HL-60 (cell line): ENCODE data around the gene PHACTR3.

Experiments used
- CTCF ChIP-seq: IDR thresholded peaks from one replicate; pipeline ENCODE4 v1.5.1; 2011; ENCODE audit warnings: low read length, control low read depth, inconsistent platforms; ENCODE audit not compliant: insufficient read depth
- POLR2AphosphoS5 ChIP-seq: IDR thresholded peaks from 2 replicates; pipeline ENCODE4 v1.6.1; 2012; ENCODE audit warnings: low read depth

DNA sequence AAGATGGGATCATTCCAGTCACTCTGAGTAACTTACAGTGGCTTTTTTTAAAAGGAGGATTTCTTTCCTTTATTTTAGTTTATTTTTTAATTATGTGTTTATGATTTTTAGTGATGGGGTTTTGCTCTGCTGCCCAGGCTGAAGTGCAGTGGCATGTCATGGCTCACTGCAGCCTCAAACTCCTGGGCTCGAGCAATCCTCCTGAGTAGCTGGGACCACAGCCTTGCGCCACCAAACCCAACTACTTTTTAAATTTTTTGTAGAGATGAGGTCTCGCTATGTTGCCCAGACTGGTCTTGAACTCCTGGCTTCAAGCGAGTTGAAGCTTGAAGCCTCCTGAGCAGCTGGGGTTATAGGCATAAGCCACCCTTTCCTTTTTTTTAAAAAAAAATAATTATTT lies 31.8 kb upstream of the PHACTR3 start:
- TF ChIP-seq POLR2AphosphoS5 = no peak
- TF ChIP-seq CTCF = no peak
